Measurements from ENCODE around the gene MS4A4A. TPM values are rescaled to one million over a fixed set of nuclear protein-coding genes. Genes with fewer than 3 reads are reported as not detected.

Gene MS4A4A
- total and polyA plus RNA-seq, 2 experiments from 2014 or later, result not detected

DNA sequence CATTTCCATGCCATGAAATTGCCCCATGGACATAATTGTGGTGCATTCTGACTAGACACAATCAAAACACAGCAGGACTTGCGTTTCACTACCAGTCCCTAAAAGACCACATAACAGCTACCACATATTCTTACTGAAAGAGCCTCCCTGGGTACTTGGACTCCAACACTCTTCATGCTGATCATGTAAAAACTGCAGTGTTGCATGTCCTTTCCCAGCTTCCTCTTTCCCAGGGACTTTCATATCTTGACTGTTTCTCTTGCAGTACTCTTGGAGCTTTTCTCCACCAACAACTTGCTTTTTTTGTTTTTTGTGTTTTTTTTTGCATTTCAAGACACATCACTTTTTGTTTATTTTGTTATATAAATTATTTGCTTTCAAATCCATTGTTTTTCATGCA, 69.5 kb downstream of the MS4A4A start:
- Histone ChIP-seq H3K36me3 (no peaks in the 10 kb centered on the region), H3K4me1 (ENCODE audit: low read depth) (no peaks in the 10 kb centered on the region), H3K27ac (no peak overlapping the region), H3K4me3 (no peak overlapping the region), H3K27me3 (no peaks in the 10 kb centered on the region), H3K9me3 (ENCODE audit: low read depth) (no peaks in the 10 kb centered on the region)
- TF ChIP-seq, protein P1, sequence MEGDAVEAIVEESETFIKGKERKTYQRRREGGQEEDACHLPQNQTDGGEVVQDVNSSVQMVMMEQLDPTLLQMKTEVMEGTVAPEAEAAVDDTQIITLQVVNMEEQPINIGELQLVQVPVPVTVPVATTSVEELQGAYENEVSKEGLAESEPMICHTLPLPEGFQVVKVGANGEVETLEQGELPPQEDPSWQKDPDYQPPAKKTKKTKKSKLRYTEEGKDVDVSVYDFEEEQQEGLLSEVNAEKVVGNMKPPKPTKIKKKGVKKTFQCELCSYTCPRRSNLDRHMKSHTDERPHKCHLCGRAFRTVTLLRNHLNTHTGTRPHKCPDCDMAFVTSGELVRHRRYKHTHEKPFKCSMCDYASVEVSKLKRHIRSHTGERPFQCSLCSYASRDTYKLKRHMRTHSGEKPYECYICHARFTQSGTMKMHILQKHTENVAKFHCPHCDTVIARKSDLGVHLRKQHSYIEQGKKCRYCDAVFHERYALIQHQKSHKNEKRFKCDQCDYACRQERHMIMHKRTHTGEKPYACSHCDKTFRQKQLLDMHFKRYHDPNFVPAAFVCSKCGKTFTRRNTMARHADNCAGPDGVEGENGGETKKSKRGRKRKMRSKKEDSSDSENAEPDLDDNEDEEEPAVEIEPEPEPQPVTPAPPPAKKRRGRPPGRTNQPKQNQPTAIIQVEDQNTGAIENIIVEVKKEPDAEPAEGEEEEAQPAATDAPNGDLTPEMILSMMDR (IDR thresholded peaks at IDR 0.05; ENCODE audit: low read depth, low read length), result no peak
- no peak for DNase-seq (ENCODE audit: low read depth in 1 of 2, low spot score in 1 of 2)

DNA sequence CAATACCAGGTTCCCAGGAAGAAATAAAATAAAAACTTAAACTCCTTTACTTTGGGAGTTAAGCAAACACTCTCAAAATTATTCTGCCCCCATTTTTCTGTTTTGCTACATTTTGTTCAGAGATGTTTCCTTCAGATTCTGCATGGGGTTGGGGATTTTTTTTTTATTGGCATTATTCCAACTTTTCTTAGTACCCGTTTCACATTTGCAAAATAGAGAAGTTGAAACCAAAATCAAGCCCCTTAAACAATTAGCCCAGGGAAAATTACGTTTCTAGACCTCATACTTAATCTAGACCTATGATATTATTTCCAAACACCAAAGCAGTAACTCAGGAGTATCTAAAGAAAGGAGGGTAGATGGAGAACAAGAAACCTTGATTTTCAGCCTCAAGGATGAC, 77.3 kb downstream of the MS4A4A start:
- TF ChIP-seq, protein P1 (IDR thresholded peaks at IDR 0.05; ENCODE audit: low read depth, low read length), result no peak
- Histone ChIP-seq H3K27me3 (no peaks in the 10 kb centered on the region), H3K27ac (no peak overlapping the region), H3K4me3 (no peak overlapping the region), H3K36me3 (no peaks in the 10 kb centered on the region), H3K9me3 (ENCODE audit: low read depth) (no peaks in the 10 kb centered on the region), H3K4me1 (ENCODE audit: low read depth) (no peaks in the 10 kb centered on the region)
- no peak for DNase-seq (ENCODE audit: low read depth in 1 of 2, low spot score in 1 of 2)

Other genes with a start within 250 kb of the MS4A4A start
- gene OOSP2, start 240.3 kb upstream of the MS4A4A start, total RNA-seq, result not detected in 2 replicates
- not detected in 2 replicates for gene OOSP2, start 240.3 kb upstream of the MS4A4A start, polyA plus RNA-seq
- gene MS4A3, start 224.0 kb upstream of the MS4A4A start, total RNA-seq, result not detected in 2 replicates
- gene MS4A3, start 224.0 kb upstream of the MS4A4A start, polyA plus RNA-seq, result not detected in 2 replicates
- not detected in 2 replicates for gene MS4A2, start 192.0 kb upstream of the MS4A4A start, total RNA-seq
- gene MS4A2, start 192.0 kb upstream of the MS4A4A start, polyA plus RNA-seq, result not detected in 2 replicates
- gene MS4A6A, start 97.6 kb upstream of the MS4A4A start, total RNA-seq, result 0.83 TPM in 1 of 2 replicates, not detected in the other
- gene MS4A6A, start 97.6 kb upstream of the MS4A4A start, polyA plus RNA-seq, result not detected in 2 replicates
- not detected in 2 replicates for gene MS4A4E, start 37.5 kb upstream of the MS4A4A start, total RNA-seq
- gene MS4A4E, start 37.5 kb upstream of the MS4A4A start, polyA plus RNA-seq, result not detected in 2 replicates
- gene MS4A6E, start 46.6 kb downstream of the MS4A4A start, total RNA-seq, result not detected in 2 replicates
- gene MS4A6E, start 46.6 kb downstream of the MS4A4A start, polyA plus RNA-seq, result not detected in 2 replicates
- not detected in 2 replicates for gene MS4A7, start 97.9 kb downstream of the MS4A4A start, total RNA-seq
- not detected in 2 replicates for gene MS4A7, start 97.9 kb downstream of the MS4A4A start, polyA plus RNA-seq
- gene MS4A14, start 115.8 kb downstream of the MS4A4A start, total RNA-seq, result not detected in 2 replicates
- gene MS4A14, start 115.8 kb downstream of the MS4A4A start, polyA plus RNA-seq, result not detected in 2 replicates
- not detected in 2 replicates for gene MS4A5, start 148.9 kb downstream of the MS4A4A start, total RNA-seq
- not detected in 2 replicates for gene MS4A5, start 148.9 kb downstream of the MS4A4A start, polyA plus RNA-seq
- gene MS4A1, start 175.2 kb downstream of the MS4A4A start, total RNA-seq, result not detected in 2 replicates
- gene MS4A1, start 175.2 kb downstream of the MS4A4A start, polyA plus RNA-seq, result 0.27 TPM in 1 of 2 replicates, not detected in the other
- gene MS4A12, start 212.1 kb downstream of the MS4A4A start, total RNA-seq, result not detected in 2 replicates
- gene MS4A12, start 212.1 kb downstream of the MS4A4A start, polyA plus RNA-seq, result not detected in 2 replicates
- gene MS4A13, start 234.7 kb downstream of the MS4A4A start, total RNA-seq, result not detected in 2 replicates
- not detected in 2 replicates for gene MS4A13, start 234.7 kb downstream of the MS4A4A start, polyA plus RNA-seq